ENCODE results near the gene NKX6-1.

NKX6-1 gene

GRCh38 chr4:84511703-84512102 lies 12.6 kb upstream of the NKX6-1 start:
- no peaks in the 10 kb centered on the region for H3K9me3 ChIP-seq (ENCODE audit: control insufficient read depth, insufficient read depth, low read length)
- H3K4me1 ChIP-seq (ENCODE audit: control insufficient read depth, insufficient read depth, low read length) = no peaks in the 10 kb centered on the region
- H3K36me3 ChIP-seq (ENCODE audit: control insufficient read depth, insufficient read depth, low read length) = no peaks in the 10 kb centered on the region
- no peak for DNase-seq (ENCODE audit: low read depth, low spot score)
- no CpG with 5 or more reads among the region's 3 CpGs for WGBS (ENCODE audit: insufficient coverage, insufficient read length)
- no peaks in the 10 kb centered on the region for H3K27me3 ChIP-seq (ENCODE audit: control insufficient read depth, insufficient read depth, low read length)
- H3K27ac ChIP-seq (ENCODE audit: low read length) = no peak overlapping the region
- H3K4me3 ChIP-seq (ENCODE audit: low read length) = no peak overlapping the region

- Histone ChIP-seq H3K4me3 (ENCODE audit: low read length) (no peak overlapping the region), H3K4me1 (ENCODE audit: control insufficient read depth, insufficient read depth, low read length) (0 out of 2 replicates have a peak, but pooled peaks cover 1% of the 10 kb centered on the region), H3K27me3 (ENCODE audit: control insufficient read depth, insufficient read depth, low read length) (peaks cover 9% of the 10 kb centered on the region), H3K36me3 (ENCODE audit: control insufficient read depth, insufficient read depth, low read length) (no peaks in the 10 kb centered on the region), H3K27ac (ENCODE audit: low read length) (no peak overlapping the region), H3K9me3 (ENCODE audit: control insufficient read depth, insufficient read depth, low read length) (no peaks in the 10 kb centered on the region)
- WGBS (ENCODE audit: insufficient coverage, insufficient read length) = no CpG with 5 or more reads among the region's 5 CpGs
- DNase-seq (ENCODE audit: low read depth, low spot score) = no peak
Observed at GRCh38 chr4:84507941-84508340, 8.8 kb upstream of the NKX6-1 start.

- Histone ChIP-seq H3K4me3 (ENCODE audit: low read length) (no peak overlapping the region), H3K27me3 (ENCODE audit: control insufficient read depth, insufficient read depth, low read length) (peaks cover 39% of the 10 kb centered on the region)
- WGBS (ENCODE audit: insufficient coverage, insufficient read length) = no CpG with 5 or more reads among the region's 2 CpGs
Observed at GRCh38 chr4:84504821-84505220, 5.7 kb upstream of the NKX6-1 start.

GRCh38 chr4:84503495-84504437 lies 4.7 kb upstream of the NKX6-1 start:
- no CpG with 5 or more reads among the region's 19 CpGs for WGBS (ENCODE audit: insufficient coverage, insufficient read length)
- Histone ChIP-seq H3K36me3 (ENCODE audit: control insufficient read depth, insufficient read depth, low read length) (no peaks in the 10 kb centered on the region), H3K27ac (ENCODE audit: low read length) (no peak overlapping the region), H3K9me3 (ENCODE audit: control insufficient read depth, insufficient read depth, low read length) (no peaks in the 10 kb centered on the region), H3K4me1 (ENCODE audit: control insufficient read depth, insufficient read depth, low read length) (peaks cover 6% of the 10 kb centered on the region), H3K4me3 (ENCODE audit: low read length) (no peak overlapping the region), H3K27me3 (ENCODE audit: control insufficient read depth, insufficient read depth, low read length) (peaks cover 40% of the 10 kb centered on the region)
- DNase-seq (ENCODE audit: low read depth, low spot score) = no peak

More at GRCh38 chr4:84504821-84505220, 5.7 kb upstream of the NKX6-1 start:
- Histone ChIP-seq H3K9me3 (ENCODE audit: control insufficient read depth, insufficient read depth, low read length) (no peaks in the 10 kb centered on the region), H3K36me3 (ENCODE audit: control insufficient read depth, insufficient read depth, low read length) (no peaks in the 10 kb centered on the region), H3K27ac (ENCODE audit: low read length) (no peak overlapping the region), H3K4me1 (ENCODE audit: control insufficient read depth, insufficient read depth, low read length) (peaks cover 6% of the 10 kb centered on the region)
- no peak for DNase-seq (ENCODE audit: low read depth, low spot score)

- no peak for DNase-seq (ENCODE audit: low read depth, low spot score)
- Histone ChIP-seq H3K4me1 (ENCODE audit: control insufficient read depth, insufficient read depth, low read length) (peaks cover 6% of the 10 kb centered on the region), H3K9me3 (ENCODE audit: control insufficient read depth, insufficient read depth, low read length) (no peaks in the 10 kb centered on the region), H3K36me3 (ENCODE audit: control insufficient read depth, insufficient read depth, low read length) (no peaks in the 10 kb centered on the region), H3K4me3 (ENCODE audit: low read length) (no peak overlapping the region), H3K27me3 (ENCODE audit: control insufficient read depth, insufficient read depth, low read length) (peaks cover 48% of the 10 kb centered on the region), H3K27ac (ENCODE audit: low read length) (no peak overlapping the region)
- whole genome bisulfite sequencing (ENCODE audit: insufficient coverage, insufficient read length) = no CpG with 5 or more reads among the region's 18 CpGs
Observed at GRCh38 chr4:84502955-84503373, 3.9 kb upstream of the NKX6-1 start.

GRCh38 chr4:84502333-84502954 lies 3.4 kb upstream of the NKX6-1 start:
- no peaks in the 10 kb centered on the region for H3K9me3 ChIP-seq (ENCODE audit: control insufficient read depth, insufficient read depth, low read length)
- DNase-seq (ENCODE audit: low read depth, low spot score) = no peak
- H3K4me3 ChIP-seq (ENCODE audit: low read length) = no peak overlapping the region
- no CpG with 5 or more reads among the region's 14 CpGs for WGBS (ENCODE audit: insufficient coverage, insufficient read length)
- no peak overlapping the region for H3K27ac ChIP-seq (ENCODE audit: low read length)
- H3K36me3 ChIP-seq (ENCODE audit: control insufficient read depth, insufficient read depth, low read length) = no peaks in the 10 kb centered on the region
- H3K27me3 ChIP-seq (ENCODE audit: control insufficient read depth, insufficient read depth, low read length) = peaks cover 51% of the 10 kb centered on the region
- peaks cover 6% of the 10 kb centered on the region for H3K4me1 ChIP-seq (ENCODE audit: control insufficient read depth, insufficient read depth, low read length)

- H3K9me3 ChIP-seq (ENCODE audit: control insufficient read depth, insufficient read depth, low read length) = no peaks in the 10 kb centered on the region
- no peaks in the 10 kb centered on the region for H3K36me3 ChIP-seq (ENCODE audit: control insufficient read depth, insufficient read depth, low read length)
- DNase-seq (ENCODE audit: low read depth, low spot score) = no peak
- WGBS (ENCODE audit: insufficient coverage, insufficient read length) = no CpG with 5 or more reads among the region's 33 CpGs
- no peak overlapping the region for H3K27ac ChIP-seq (ENCODE audit: low read length)
- peaks cover 58% of the 10 kb centered on the region for H3K27me3 ChIP-seq (ENCODE audit: control insufficient read depth, insufficient read depth, low read length)
- no peak overlapping the region for H3K4me3 ChIP-seq (ENCODE audit: low read length)
- H3K4me1 ChIP-seq (ENCODE audit: control insufficient read depth, insufficient read depth, low read length) = peaks cover 8% of the 10 kb centered on the region
Observed at GRCh38 chr4:84501721-84502267, 2.7 kb upstream of the NKX6-1 start.

GRCh38 chr4:84501202-84501503 lies 2.1 kb upstream of the NKX6-1 start:
- no CpG with 5 or more reads among the region's 10 CpGs for WGBS (ENCODE audit: insufficient coverage, insufficient read length)
- DNase-seq (ENCODE audit: low read depth, low spot score) = no peak
- Histone ChIP-seq H3K9me3 (ENCODE audit: control insufficient read depth, insufficient read depth, low read length) (no peaks in the 10 kb centered on the region), H3K27me3 (ENCODE audit: control insufficient read depth, insufficient read depth, low read length) (peaks cover 64% of the 10 kb centered on the region), H3K4me3 (ENCODE audit: low read length) (no peak overlapping the region), H3K36me3 (ENCODE audit: control insufficient read depth, insufficient read depth, low read length) (no peaks in the 10 kb centered on the region), H3K4me1 (ENCODE audit: control insufficient read depth, insufficient read depth, low read length) (peaks cover 10% of the 10 kb centered on the region), H3K27ac (ENCODE audit: low read length) (no peak overlapping the region)

GRCh38 chr4:84500386-84501201 lies 1.5 kb upstream of the NKX6-1 start:
- Histone ChIP-seq H3K27me3 (ENCODE audit: control insufficient read depth, insufficient read depth, low read length) (peaks cover 70% of the 10 kb centered on the region), H3K36me3 (ENCODE audit: control insufficient read depth, insufficient read depth, low read length) (no peaks in the 10 kb centered on the region)
- WGBS (ENCODE audit: insufficient coverage, insufficient read length) = no CpG with 5 or more reads among the region's 22 CpGs

GRCh38 chr4:84499624-84499982 lies 511 bp upstream of the NKX6-1 start:
- peaks cover 75% of the 10 kb centered on the region for H3K27me3 ChIP-seq (ENCODE audit: control insufficient read depth, insufficient read depth, low read length)
- WGBS (ENCODE audit: insufficient coverage, insufficient read length) = no CpG with 5 or more reads among the region's 11 CpGs
- peaks cover 15% of the 10 kb centered on the region for H3K4me1 ChIP-seq (ENCODE audit: control insufficient read depth, insufficient read depth, low read length)
- no peaks in the 10 kb centered on the region for H3K36me3 ChIP-seq (ENCODE audit: control insufficient read depth, insufficient read depth, low read length)
- no peaks in the 10 kb centered on the region for H3K9me3 ChIP-seq (ENCODE audit: control insufficient read depth, insufficient read depth, low read length)
- no peak for DNase-seq (ENCODE audit: low read depth, low spot score)
- H3K27ac ChIP-seq (ENCODE audit: low read length) = no peak overlapping the region
- H3K4me3 ChIP-seq (ENCODE audit: low read length) = peak overlapping the region; percentile 34; the same call in 1 of the 2 replicates

More at GRCh38 chr4:84500386-84501201, 1.5 kb upstream of the NKX6-1 start:
- no peak overlapping the region for H3K27ac ChIP-seq (ENCODE audit: low read length)
- DNase-seq (ENCODE audit: low read depth, low spot score) = no peak
- H3K4me3 ChIP-seq (ENCODE audit: low read length) = no peak overlapping the region
- H3K9me3 ChIP-seq (ENCODE audit: control insufficient read depth, insufficient read depth, low read length) = no peaks in the 10 kb centered on the region
- peaks cover 13% of the 10 kb centered on the region for H3K4me1 ChIP-seq (ENCODE audit: control insufficient read depth, insufficient read depth, low read length)
